HCT116 (cell line): ENCODE measurements around the gene ESR1. TPM values are rescaled to one million over a fixed set of nuclear protein-coding genes. Genes with fewer than 3 reads are reported as not detected.
"Not testable (repeated sequence)": the region's sequence is repeated elsewhere in the genome, so short reads cannot be mapped to it uniquely, and the experiment has no call there.

ENCODE experiments used
- ATAC-seq: fragments of 200-7000 bp; cut with Tn5 transposase; 2 replicates; pipeline ENCODE4 v1.9.1; 2020; ENCODE audit warnings: mild to moderate bottlenecking, moderate library complexity
- BruUV-seq: library from RNA; stranded (reverse); fragments of 400-500 nt; replicated peaks from 2 replicates; lab custom pipeline; 2021; lab: Mats Ljungman, UMichigan
- CTCF ChIA-PET: fragments of 300-600 bp; sonication (Branson Sonifier 250); formaldehyde crosslinking; loops from one replicate; lab custom pipeline; 2021; ENCODE audit warnings: antibody characterized with exemption; lab: Charles Lee
- POLR2A ChIA-PET: fragments of 300-600, 350-600 bp; sonication (Branson Sonifier 250); formaldehyde crosslinking; loops from one replicate; lab custom pipeline; 2021; ENCODE audit warnings: antibody characterized with exemption; lab: Charles Lee
- RAD21 ChIA-PET, 2 experiments: fragments of 300-600 bp; sonication (Branson Sonifier 250); formaldehyde crosslinking; loops; one replicate each; lab custom pipeline; 2023; ENCODE audit warnings: low total read pairs in 2 of 2; ENCODE audit not compliant: uncharacterized antibody in 2 of 2, unreplicated experiment in 2 of 2, low non-redundant PET in 1 of 2; lab: Charles Lee
- DNase-seq: peaks from one replicate; pipeline ENCODE4 v3.0.0-alpha.2; 2010; ENCODE audit warnings: low read depth, low spot score
- H2AFZ ChIP-seq: fragments of 200-600 bp; shearing (Covaris generic), sonication (generic); 2 replicates; pipeline ENCODE4 v1.6.1; 2017; ENCODE audit warnings: low read depth, mixed run types, mixed read lengths, antibody characterized with exemption, low read length; ENCODE audit not compliant: poor library complexity, severe bottlenecking
- H3K27ac ChIP-seq: 2 replicates; pipeline ENCODE4 v1.5.1; 2012; ENCODE audit warnings: low read depth, low read length
- H3K27me3 ChIP-seq: fragments of 200-600 bp; sonication (generic); 2 replicates; pipeline ENCODE4 v1.6.1; 2016; ENCODE audit warnings: mixed run types, low read length, mixed read lengths; ENCODE audit not compliant: insufficient read depth
- H3K36me3 ChIP-seq, 2 experiments: fragments of 200-500 bp in 1 of 2; fragments of 200-600 bp in 1 of 2; sonication (Bioruptor generic) in 1 of 2; sonication (generic) in 1 of 2; 2 replicates each; pipeline versions ENCODE4 v1.5.1 to v1.6.1; 2014 to 2016; ENCODE audit warnings: low read length in 2 of 2, inconsistent platforms in 1 of 2, mixed read lengths in 1 of 2, mixed run types in 1 of 2; ENCODE audit not compliant: insufficient read depth in 2 of 2, control insufficient read depth in 1 of 2
- H3K4me1 ChIP-seq, 2 experiments: fragments of 200-600 bp in 1 of 2; sonication (generic) in 1 of 2; 2 replicates each; pipeline versions ENCODE4 v1.5.1 to v1.6.1; 2012 to 2017; ENCODE audit warnings: low read length in 2 of 2, inconsistent platforms in 1 of 2, mild to moderate bottlenecking in 1 of 2, mixed read lengths in 1 of 2, mixed run types in 1 of 2, moderate library complexity in 1 of 2; ENCODE audit not compliant: insufficient read depth in 2 of 2, control insufficient read depth in 1 of 2
- H3K4me2 ChIP-seq: fragments of 200-600 bp; sonication (generic); 2 replicates; pipeline ENCODE4 v1.6.1; 2017; ENCODE audit warnings: mixed run types, low read length, mixed read lengths
- H3K4me3 ChIP-seq, 2 experiments: fragments of 200-600 bp in 1 of 2; sonication (generic) in 1 of 2; replicated peaks in 1 of 2; 2 replicates each; pipeline ENCODE4 v1.5.1; 2011 to 2016; ENCODE audit warnings: low read length in 2 of 2, control low read depth in 1 of 2, low read depth in 1 of 2, mild to moderate bottlenecking in 1 of 2, mixed read lengths in 1 of 2, mixed run types in 1 of 2
- H3K79me2 ChIP-seq: fragments of 200-600 bp; sonication (generic); 2 replicates; pipeline ENCODE4 v1.6.1; 2017; ENCODE audit warnings: mild to moderate bottlenecking, mixed run types, low read length, moderate library complexity, mixed read lengths; ENCODE audit not compliant: insufficient read depth
- H3K9ac ChIP-seq: fragments of 200-600 bp; sonication (generic); 2 replicates; pipeline ENCODE4 v1.6.1; 2016; ENCODE audit warnings: low read length, mixed read lengths
- H3K9me2 ChIP-seq: fragments of 200-600 bp; sonication (generic), shearing (Covaris generic); 2 replicates; pipeline ENCODE4 v1.6.1; 2017; ENCODE audit warnings: mixed run types, mild to moderate bottlenecking, moderate library complexity; ENCODE audit not compliant: insufficient read depth
- H3K9me3 ChIP-seq, 2 experiments: fragments of 200-500 bp in 1 of 2; fragments of 200-600 bp in 1 of 2; sonication (Bioruptor generic) in 1 of 2; sonication (generic) in 1 of 2; 2 replicates each; pipeline ENCODE4 v1.6.1; 2014 to 2017; ENCODE audit warnings: low read length in 2 of 2, mixed read lengths in 2 of 2, inconsistent platforms in 1 of 2, low read depth in 1 of 2, mild to moderate bottlenecking in 1 of 2, mixed run types in 1 of 2, moderate library complexity in 1 of 2; ENCODE audit not compliant: control insufficient read depth in 1 of 2, insufficient read depth in 1 of 2
- H4K20me1 ChIP-seq: fragments of 200-600 bp; sonication (generic), shearing (Covaris generic); 2 replicates; pipeline ENCODE4 v1.6.1; 2017; ENCODE audit warnings: mixed run types, mild to moderate bottlenecking, moderate library complexity; ENCODE audit not compliant: insufficient read depth
- CBX3 ChIP-seq: IDR thresholded peaks from 2 replicates; pipeline ENCODE4 v1.6.1; 2012; ENCODE audit warnings: low read depth
- CEBPB ChIP-seq: IDR thresholded peaks from 2 replicates; pipeline ENCODE4 v1.6.1; 2012; ENCODE audit warnings: low read depth
- EGR1 ChIP-seq: IDR thresholded peaks from 2 replicates; pipeline ENCODE4 v1.6.1; 2012; ENCODE audit warnings: low read depth
- EZH2 ChIP-seq: fragments of 200-600 bp; sonication (generic); IDR thresholded peaks from 2 replicates; pipeline ENCODE4 v1.6.1; 2017; ENCODE audit warnings: antibody characterized with exemption, mixed run types
- EZH2phosphoT487 ChIP-seq: fragments of 200-600 bp; IDR thresholded peaks from 2 replicates; pipeline ENCODE4 v1.6.1; 2018; ENCODE audit warnings: antibody characterized with exemption, borderline replicate concordance
- FOSL1 ChIP-seq: IDR thresholded peaks from 2 replicates; pipeline ENCODE4 v1.6.1; 2012; ENCODE audit warnings: low read depth
- SP1 ChIP-seq: IDR thresholded peaks from 2 replicates; pipeline ENCODE4 v1.6.1; 2012; ENCODE audit warnings: low read depth
- SRF ChIP-seq: IDR thresholded peaks from 2 replicates; pipeline ENCODE4 v1.6.1; 2012; ENCODE audit warnings: low read depth
- YY1 ChIP-seq: IDR thresholded peaks from 2 replicates; pipeline ENCODE4 v1.6.1; 2011; ENCODE audit warnings: low read length, low read depth, moderate library complexity, mild to moderate bottlenecking; ENCODE audit not compliant: insufficient replicate concordance; ENCODE audit errors: extremely low read depth
- ZNF274 ChIP-seq: fragments of 200-500 bp; sonication (Bioruptor generic); IDR thresholded peaks from 2 replicates; pipeline ENCODE4 v1.6.1; 2014; ENCODE audit warnings: mild to moderate bottlenecking, low read depth, low read length, inconsistent platforms
- intact Hi-C: fragments of 100-400 bp; cut with micrococcal nuclease; formaldehyde crosslinking; loops from 2 replicates; pipeline ENCODE4 v1.10.0; 2022
- total RNA-seq: library from RNA; stranded (reverse); gene quantifications from one replicate; pipeline ENCODE4 v1.2.1, GENCODE V29; 2021; ENCODE audit not compliant: unreplicated experiment

The ESR1 gene
- total RNA-seq, 1 experiment from 2014 or later = 0.17 TPM

GRCh38 chr6:152022303-152022702 is 214.8 kb downstream of the ESR1 start (continued):
- TF ChIP-seq SRF = no peak
- no peak for TF ChIP-seq CEBPB
- TF ChIP-seq EZH2 = no peak
- TF ChIP-seq ZNF274 = no peak
- no peak for TF ChIP-seq EZH2phosphoT487
- TF ChIP-seq SP1 = no peak

- H3K9me3 ChIP-seq = peaks cover 0 to 5% of the 10 kb centered on the region in 2 experiments; a peak in 1 of 4 replicates
- no peak overlapping the region for H2AFZ ChIP-seq
- no peaks in the 10 kb centered on the region for H4K20me1 ChIP-seq
- H3K27ac ChIP-seq = no peak overlapping the region
- TF ChIP-seq CBX3 = 0 out of 2 replicates have a peak, but pooled peaks have one; percentile 13
- TF ChIP-seq FOSL1 = no peak
- ChIA-PET RAD21 (no interaction called here), CTCF (no interaction called here), POLR2A (no interaction called here)
- no peak overlapping the region for H3K4me3 ChIP-seq
- no peak overlapping the region for H3K4me2 ChIP-seq
- ATAC-seq (no peak), DNase-seq (no peak)
- intact Hi-C loops = no loop called here
- H3K9ac ChIP-seq = no peak overlapping the region
- H3K4me1 ChIP-seq = no peaks in the 10 kb centered on the region
- H3K36me3 ChIP-seq = no peaks in the 10 kb centered on the region
- no TSS peak for BruUV-seq
- H3K9me2 ChIP-seq = no peaks in the 10 kb centered on the region
- no peaks in the 10 kb centered on the region for H3K27me3 ChIP-seq
- H3K79me2 ChIP-seq = no peaks in the 10 kb centered on the region
These were observed 216.1 kb downstream of the ESR1 start for GRCh38 chr6:152023613-152024012.

GRCh38 chr6:152026291-152026690 is 218.8 kb downstream of the ESR1 start:
- DNase-seq = no peak
- no peaks in the 10 kb centered on the region for H3K79me2 ChIP-seq
- no peak overlapping the region for H3K9ac ChIP-seq
- no TSS peak for BruUV-seq
- H2AFZ ChIP-seq = no peak overlapping the region
- TF ChIP-seq EGR1 (no peak), SRF (no peak), FOSL1 (no peak), CEBPB (no peak), YY1 (no peak)
- H3K9me3 ChIP-seq = peaks cover 0 to 5% of the 10 kb centered on the region in 2 experiments; a peak in 1 of 4 replicates
- H4K20me1 ChIP-seq = no peaks in the 10 kb centered on the region
- no peak overlapping the region for H3K27ac ChIP-seq
- no peaks in the 10 kb centered on the region for H3K27me3 ChIP-seq
- no peak overlapping the region for H3K4me2 ChIP-seq
- no peaks in the 10 kb centered on the region for H3K36me3 ChIP-seq
- CTCF ChIA-PET = no interaction called here
- POLR2A ChIA-PET = no interaction called here
- intact Hi-C loops = no loop called here
- ATAC-seq = no peak
- RAD21 ChIA-PET = no interaction called here
- no peaks in the 10 kb centered on the region for H3K9me2 ChIP-seq
- H3K4me1 ChIP-seq = no peaks in the 10 kb centered on the region
- no peak overlapping the region for H3K4me3 ChIP-seq

GRCh38 chr6:152026744-152027143 is 219.3 kb downstream of the ESR1 start:
- BruUV-seq, H3K4me3 ChIP-seq, H3K9ac ChIP-seq, H3K4me2 ChIP-seq, RAD21 ChIA-PET, H3K79me2 ChIP-seq, H2AFZ ChIP-seq, CTCF ChIA-PET, H3K27ac ChIP-seq, ATAC-seq, POLR2A ChIA-PET, H3K36me3 ChIP-seq, H3K27me3 ChIP-seq, H3K9me3 ChIP-seq, DNase-seq, intact Hi-C loops, H3K4me1 ChIP-seq, H3K9me2 ChIP-seq, H4K20me1 ChIP-seq: not testable (repeated sequence)
